Stomach (tissue), 9 donors: ENCODE measurements around the gene SLCO4C1. TPM values are rescaled to one million over a fixed set of nuclear protein-coding genes. Genes with fewer than 3 reads are reported as not detected.

Experiments
- DNase-seq, 2 donors: peaks; one replicate each; pipeline versions ENCODE4 v3.0.0 to v3.0.0-alpha.2; 2013 to 2019
- H3K27ac ChIP-seq, 5 donors: fragments of 200-600 bp in 4 of 5; sonication (generic) in 4 of 5; one replicate each; pipeline ENCODE4 v1.5.1; 2013 to 2019; ENCODE audit warnings: mild to moderate bottlenecking in 1 of 5, moderate library complexity in 1 of 5
- H3K27me3 ChIP-seq, 3 donors: fragments of 200-600 bp; sonication (generic); one replicate each; pipeline ENCODE4 v1.5.1; 2017 to 2019; ENCODE audit warnings: mixed run types in 1 of 3
- H3K36me3 ChIP-seq, 4 donors: fragments of 200-600 bp; sonication (generic); 1 replicate in 3 of 4; 2 replicates in 1 of 4; pipeline ENCODE4 v1.5.1; 2016 to 2019
- H3K4me1 ChIP-seq, 4 donors: fragments of 200-600 bp; sonication (generic); one replicate each; pipeline ENCODE4 v1.5.1; 2016 to 2019
- H3K4me3 ChIP-seq, 4 donors: fragments of 200-600 bp; sonication (generic) in 3 of 4; one replicate each; pipeline ENCODE4 v1.5.1; 2016 to 2019; ENCODE audit warnings: mild to moderate bottlenecking in 1 of 4
- H3K9me3 ChIP-seq, 4 donors: fragments of 200-600 bp; sonication (generic); one replicate each; pipeline ENCODE4 v1.5.1; 2016 to 2019
- EP300 ChIP-seq: sonication (generic); formaldehyde crosslinking; IDR thresholded peaks from one replicate; pipeline ENCODE4 v1.6.1; 2017; ENCODE audit warnings: antibody characterized with exemption
- POLR2A ChIP-seq, 4 donors: fragments of 450-650 bp; IDR thresholded peaks; one replicate each; pipeline ENCODE4 v1.6.1; 2016; ENCODE audit warnings: antibody characterized with exemption in 4 of 4, control low read depth in 2 of 4, mild to moderate bottlenecking in 1 of 4, moderate library complexity in 1 of 4
- POLR2AphosphoS5 ChIP-seq, 3 donors: sonication (generic); formaldehyde crosslinking; IDR thresholded peaks; one replicate each; pipeline ENCODE4 v1.6.1; 2016; ENCODE audit warnings: antibody characterized with exemption in 3 of 3
- WGBS, 5 donors: extraction: QIAGEN DNeasy Blood & Tissue Kit in 3 of 5; methylation state at CpG; one replicate each; pipeline versions ENCODE4 v1.1.5 to v1.1.7; 2013 to 2018; 5-methylcytosine and 5-hydroxymethylcytosine counted together
- intact Hi-C: fragments of 100-400 bp; cut with DNase I; formaldehyde crosslinking; loops from one replicate; pipeline ENCODE4 v1.15.1; 2023; ENCODE audit warnings: low total_unique reads
- polyA plus RNA-seq, 3 donors: library from polyadenylated mRNA; stranded (reverse); fragments of 200-250 nt; gene quantifications; one replicate each; pipeline ENCODE4 v1.2.3, GENCODE V29; 2013
- total RNA-seq, 5 donors: library from RNA; depleted of rRNA; stranded (reverse); fragments of >200 nt; gene quantifications; one replicate each; pipeline versions ENCODE4 v1.1.0 to v1.2.3, GENCODE V29; 2014 to 2016
- TF ChIP-seq, protein P1 (sequence below), 7 experiments: fragments of 450-650 bp in 4 of 7; fragments of 200-600 bp in 3 of 7; sonication (generic) in 3 of 7; IDR thresholded peaks; one replicate each; pipeline ENCODE4 v1.5.1; 2016 to 2019; ENCODE audit warnings: antibody characterized with exemption in 7 of 7, control low read depth in 2 of 7, mild to moderate bottlenecking in 1 of 7
- donor health status: healthy with polysubstance abuse.
- donor health status: Bipolar disorder and iron deficiency.
- donor health status: healthy.

The SLCO4C1 gene
- total and polyA plus RNA-seq, 8 donors = under 0.01 to 0.73 TPM; not detected in 6

DNA sequence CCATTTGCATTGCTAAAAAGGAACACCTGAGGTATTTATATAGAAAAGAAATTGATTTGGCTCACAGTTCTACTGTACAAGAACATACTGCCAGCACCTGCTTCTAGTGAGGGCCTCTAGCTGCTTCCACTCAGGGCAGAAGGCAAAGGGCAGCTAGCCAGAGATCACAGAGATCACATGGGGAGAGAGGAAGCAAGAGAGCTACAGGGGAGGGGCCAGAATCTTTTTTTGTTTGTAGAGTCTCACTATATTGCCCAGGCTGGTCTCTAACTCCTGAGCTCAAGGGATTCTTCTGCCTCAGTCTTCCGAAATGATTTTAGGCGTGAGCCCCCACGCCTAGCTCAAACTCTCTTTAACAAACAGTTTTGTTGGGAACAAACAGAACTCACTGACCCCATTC is 6.1 kb downstream of the SLCO4C1 start:
- 92 to 96% (median 95%) methylated on average over 3 of the region's 3 CpGs for WGBS, 5 donors
- Histone ChIP-seq H3K4me3 (no peak overlapping the region), H3K36me3 (no peaks in the 10 kb centered on the region), H3K27ac (no peak overlapping the region), H3K9me3 (no peaks in the 10 kb centered on the region), H3K4me1 (peaks cover 0 to 2% (median 0%) of the 10 kb centered on the region in 4 donors), H3K27me3 (no peaks in the 10 kb centered on the region)
- TF ChIP-seq POLR2A (IDR thresholded peaks at IDR 0.05) = no peak
- no peak for TF ChIP-seq POLR2AphosphoS5 (IDR thresholded peaks at IDR 0.05)
- no peak for TF ChIP-seq EP300
- TF ChIP-seq, protein P1, sequence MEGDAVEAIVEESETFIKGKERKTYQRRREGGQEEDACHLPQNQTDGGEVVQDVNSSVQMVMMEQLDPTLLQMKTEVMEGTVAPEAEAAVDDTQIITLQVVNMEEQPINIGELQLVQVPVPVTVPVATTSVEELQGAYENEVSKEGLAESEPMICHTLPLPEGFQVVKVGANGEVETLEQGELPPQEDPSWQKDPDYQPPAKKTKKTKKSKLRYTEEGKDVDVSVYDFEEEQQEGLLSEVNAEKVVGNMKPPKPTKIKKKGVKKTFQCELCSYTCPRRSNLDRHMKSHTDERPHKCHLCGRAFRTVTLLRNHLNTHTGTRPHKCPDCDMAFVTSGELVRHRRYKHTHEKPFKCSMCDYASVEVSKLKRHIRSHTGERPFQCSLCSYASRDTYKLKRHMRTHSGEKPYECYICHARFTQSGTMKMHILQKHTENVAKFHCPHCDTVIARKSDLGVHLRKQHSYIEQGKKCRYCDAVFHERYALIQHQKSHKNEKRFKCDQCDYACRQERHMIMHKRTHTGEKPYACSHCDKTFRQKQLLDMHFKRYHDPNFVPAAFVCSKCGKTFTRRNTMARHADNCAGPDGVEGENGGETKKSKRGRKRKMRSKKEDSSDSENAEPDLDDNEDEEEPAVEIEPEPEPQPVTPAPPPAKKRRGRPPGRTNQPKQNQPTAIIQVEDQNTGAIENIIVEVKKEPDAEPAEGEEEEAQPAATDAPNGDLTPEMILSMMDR (IDR thresholded peaks at IDR 0.05) = no peak
- intact Hi-C loops = no loop called here
- DNase-seq = no peak

DNA sequence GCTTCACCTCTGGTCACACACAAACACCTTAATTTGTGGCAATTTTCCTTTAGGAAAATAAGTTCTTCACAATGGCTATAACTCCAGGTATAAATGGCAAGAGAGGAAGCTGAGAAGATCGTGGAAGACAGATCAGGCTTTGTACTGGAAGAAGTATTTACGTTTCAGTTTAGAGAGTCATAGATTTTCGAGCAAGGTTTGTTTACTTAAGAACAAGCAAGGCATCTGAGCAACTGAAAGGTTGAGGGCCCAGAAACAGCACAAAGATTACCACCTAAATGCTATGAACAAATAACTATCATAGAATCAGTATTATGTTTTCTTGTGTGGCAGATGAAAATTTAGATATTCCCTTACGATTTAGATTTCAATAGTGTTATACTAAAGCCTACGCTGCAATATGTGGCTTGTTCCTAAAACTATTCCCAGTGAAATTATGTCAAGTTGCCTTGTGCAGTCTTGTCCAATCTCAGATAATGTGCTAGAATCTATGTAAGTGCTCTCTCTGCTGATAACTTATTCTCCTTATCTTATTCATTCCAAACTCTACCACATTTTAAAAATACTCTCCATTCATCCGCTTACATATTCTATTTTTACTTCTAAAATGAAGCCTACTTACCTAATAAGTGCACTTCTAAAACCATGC is 6.7 kb downstream of the SLCO4C1 start:
- WGBS, 5 donors = 48 to 54% (median 50%) methylated on average over 6 of the region's 6 CpGs
- no peaks in the 10 kb centered on the region for H3K4me1 ChIP-seq
- H3K4me3 ChIP-seq = no peak overlapping the region
- no peak for DNase-seq
- no peaks in the 10 kb centered on the region for H3K9me3 ChIP-seq
- H3K27ac ChIP-seq = no peak overlapping the region
- TF ChIP-seq, protein P1 (IDR thresholded peaks at IDR 0.05) = no peak
- TF ChIP-seq EP300 (no peak), POLR2AphosphoS5 (IDR thresholded peaks at IDR 0.05) (no peak), POLR2A (IDR thresholded peaks at IDR 0.05) (no peak)
- no peaks in the 10 kb centered on the region for H3K36me3 ChIP-seq
- H3K27me3 ChIP-seq = no peaks in the 10 kb centered on the region
- intact Hi-C loops = no loop called here

DNA sequence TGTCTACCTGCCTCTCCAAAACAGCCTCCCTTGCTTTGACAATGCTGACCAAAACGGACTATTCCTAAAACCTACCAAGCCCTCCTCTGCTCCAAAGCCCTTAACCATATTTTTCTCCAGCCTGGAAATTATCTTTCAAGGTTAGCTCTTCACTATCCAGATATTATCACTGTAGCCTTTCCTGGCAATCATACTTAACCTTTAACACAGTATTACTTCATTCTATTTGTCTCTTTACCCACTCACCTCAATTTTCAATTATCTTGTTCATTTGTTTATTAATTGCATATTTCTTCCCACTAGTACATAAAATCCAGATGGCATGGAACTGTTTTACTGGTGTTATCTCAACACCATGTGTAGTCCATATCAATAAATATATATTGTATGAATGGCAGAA is 7.5 kb downstream of the SLCO4C1 start:
- TF ChIP-seq POLR2AphosphoS5 (IDR thresholded peaks at IDR 0.05) (no peak), EP300 (no peak), POLR2A (IDR thresholded peaks at IDR 0.05) (no peak)
- TF ChIP-seq, protein P1 (IDR thresholded peaks at IDR 0.05) = no peak
- Histone ChIP-seq H3K4me1 (no peaks in the 10 kb centered on the region), H3K9me3 (no peaks in the 10 kb centered on the region), H3K27me3 (no peaks in the 10 kb centered on the region), H3K4me3 (no peak overlapping the region), H3K27ac (no peak overlapping the region), H3K36me3 (no peaks in the 10 kb centered on the region)
- DNase-seq = no peak
- intact Hi-C loops = no loop called here
- 61 to 77% (median 67%) methylated on average over 1 of the region's 1 CpG for whole genome bisulfite sequencing, 5 donors

DNA sequence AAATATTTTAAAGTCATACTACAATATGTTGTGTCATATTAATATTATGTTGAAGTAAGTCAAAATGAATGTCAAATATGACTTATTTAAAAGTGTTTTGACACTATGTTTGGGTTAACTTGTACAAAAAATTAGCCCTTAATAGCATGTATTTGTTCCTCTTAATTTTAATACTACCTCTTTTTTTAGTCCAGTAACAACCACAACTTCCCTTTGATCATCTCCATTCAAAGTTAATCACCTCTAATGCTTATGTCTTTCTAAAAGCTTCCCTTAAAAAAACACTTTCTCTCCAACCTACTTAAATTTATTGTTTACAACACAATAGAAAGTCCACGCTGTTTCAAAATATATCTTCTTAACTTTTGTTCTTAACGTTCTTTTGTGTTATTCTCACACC is 9.6 kb downstream of the SLCO4C1 start:
- Histone ChIP-seq H3K36me3 (no peaks in the 10 kb centered on the region), H3K9me3 (no peaks in the 10 kb centered on the region), H3K4me1 (no peaks in the 10 kb centered on the region), H3K4me3 (no peak overlapping the region), H3K27ac (no peak overlapping the region), H3K27me3 (no peaks in the 10 kb centered on the region)
- DNase-seq = no peak
- intact Hi-C loops = no loop called here
- 32 to 73% (median 69%) methylated on average over 2 of the region's 2 CpGs for WGBS, 5 donors
- TF ChIP-seq EP300 = no peak
- no peak for TF ChIP-seq POLR2AphosphoS5 (IDR thresholded peaks at IDR 0.05)

DNA sequence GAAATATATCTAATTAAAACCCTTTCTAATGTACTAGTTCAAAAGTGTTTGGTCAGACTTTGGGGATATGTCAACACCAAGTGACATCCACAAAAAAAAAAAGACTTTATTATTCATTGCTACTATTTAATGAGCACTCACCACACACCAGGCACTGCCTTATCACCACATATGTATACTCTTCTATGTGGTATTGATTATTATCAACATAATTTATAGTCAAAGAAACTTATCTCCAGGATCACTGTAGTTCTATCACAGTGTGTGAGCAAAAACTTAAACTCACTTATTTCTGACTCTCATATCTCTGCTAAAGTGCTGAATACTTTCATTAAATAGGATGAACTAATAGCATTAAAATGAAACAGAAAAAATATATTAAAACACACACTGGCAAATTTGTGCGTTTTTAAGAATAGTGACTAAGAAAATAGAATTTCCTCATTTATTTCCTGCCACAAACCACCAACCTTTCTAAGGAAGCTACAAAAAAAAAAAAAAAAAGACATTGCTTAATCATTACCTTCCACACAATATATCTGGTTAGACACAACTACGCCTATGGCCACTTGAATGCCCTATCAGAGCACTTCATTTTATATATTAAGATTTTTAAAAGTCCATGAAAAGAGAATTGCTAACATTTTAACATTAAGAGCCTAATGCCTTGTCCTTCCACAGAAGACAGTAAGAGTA is 12.8 kb downstream of the SLCO4C1 start:
- Histone ChIP-seq H3K27ac (no peak overlapping the region), H3K9me3 (no peaks in the 10 kb centered on the region), H3K36me3 (no peaks in the 10 kb centered on the region), H3K27me3 (no peaks in the 10 kb centered on the region), H3K4me3 (no peak overlapping the region), H3K4me1 (no peaks in the 10 kb centered on the region)
- TF ChIP-seq POLR2A (IDR thresholded peaks at IDR 0.05) = no peak
- no peak for TF ChIP-seq EP300
- TF ChIP-seq POLR2AphosphoS5 (IDR thresholded peaks at IDR 0.05) = no peak
- TF ChIP-seq, protein P1 (IDR thresholded peaks at IDR 0.05) = no peak
- 62 to 75% (median 63%) methylated on average over 2 of the region's 2 CpGs for WGBS, 5 donors
- intact Hi-C loops = no loop called here
- no peak for DNase-seq
